NK-92 (cell line): Measurements from ENCODE around the gene HSP90AB1.

Experiments used
- DNase-seq: peaks from one replicate; lab custom pipeline; 2025; ENCODE audit not compliant: unreplicated experiment; lab: John Stamatoyannopoulos, UW

Gene HSP90AB1

DNA sequence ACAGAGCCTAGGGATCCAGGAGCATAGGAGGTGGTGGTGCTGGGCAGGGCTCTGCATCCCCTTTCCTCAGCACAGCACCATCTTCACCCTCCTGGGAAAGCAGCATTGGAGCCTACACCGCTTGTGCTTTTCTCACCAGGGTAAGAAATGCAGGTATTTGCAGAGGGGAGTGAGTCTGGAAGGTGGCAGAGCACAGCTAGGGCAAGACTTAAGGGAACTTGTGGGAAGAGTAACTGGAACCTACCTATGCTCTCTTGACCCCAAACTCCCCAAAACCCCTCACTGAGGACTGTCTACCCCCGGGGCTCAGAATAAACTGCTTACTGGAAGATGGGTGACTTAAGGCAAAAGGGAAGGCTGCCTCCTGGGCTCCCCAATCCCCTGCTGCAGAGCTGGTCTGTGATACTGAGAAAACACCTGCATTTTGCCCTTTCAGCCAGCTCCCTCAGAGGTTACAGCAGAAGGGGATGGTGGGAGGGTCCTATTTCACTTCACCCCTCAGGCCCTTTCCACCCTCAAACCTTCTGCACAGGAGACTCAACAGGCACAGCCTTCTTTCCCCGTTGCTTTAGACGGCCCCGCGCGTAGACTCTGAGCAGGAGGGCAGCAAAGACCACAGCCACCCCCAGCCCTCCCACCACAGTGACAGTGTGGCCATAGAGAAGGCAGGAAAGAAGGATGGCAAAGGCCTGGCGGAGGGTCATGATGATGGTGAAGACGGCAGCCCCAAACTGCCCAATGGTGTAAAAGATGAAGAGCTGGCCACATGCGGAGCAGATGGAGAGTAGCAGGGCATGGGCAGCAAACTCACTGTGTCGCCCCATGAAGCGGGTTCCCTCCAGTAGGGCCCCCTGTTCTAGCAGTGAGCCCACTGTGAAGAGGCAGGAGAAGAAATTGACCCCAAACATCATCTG, 7.5 kb downstream of the HSP90AB1 start:
- DNase-seq: no peak

DNA sequence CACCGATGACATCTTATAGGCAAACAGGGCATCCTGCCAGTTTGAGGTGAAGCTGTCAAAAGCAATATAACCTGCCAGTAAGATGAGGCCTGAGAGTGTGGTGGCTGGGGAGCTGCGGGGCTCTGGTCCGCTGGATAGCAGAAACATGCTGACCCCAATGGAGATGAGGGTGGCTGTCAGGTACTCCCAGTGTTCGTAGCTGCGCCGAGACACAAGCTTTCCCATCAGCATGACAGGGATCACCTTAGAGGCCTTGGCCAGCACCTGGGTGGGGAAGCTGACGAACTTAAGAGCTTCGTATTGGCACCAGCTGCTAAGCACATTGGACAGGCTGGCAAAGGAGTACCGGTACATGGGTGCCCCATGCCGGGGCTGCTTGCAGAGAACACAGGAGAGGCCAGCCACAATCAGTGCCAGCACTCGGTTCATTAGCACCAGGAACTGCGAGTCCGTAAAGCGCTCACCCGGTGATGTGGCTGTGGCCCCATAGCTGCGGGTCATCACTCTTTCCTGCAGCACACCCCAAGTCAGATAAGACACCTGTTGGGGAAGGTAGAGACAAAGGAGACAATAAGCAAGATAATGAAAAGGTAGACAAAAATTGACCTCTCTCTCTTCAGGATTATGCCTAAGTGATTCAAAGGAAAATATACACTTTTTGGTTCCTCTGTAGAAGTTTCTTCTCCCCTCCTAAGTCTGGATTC, 8.4 kb downstream of the HSP90AB1 start:
- no peak for DNase-seq

DNA sequence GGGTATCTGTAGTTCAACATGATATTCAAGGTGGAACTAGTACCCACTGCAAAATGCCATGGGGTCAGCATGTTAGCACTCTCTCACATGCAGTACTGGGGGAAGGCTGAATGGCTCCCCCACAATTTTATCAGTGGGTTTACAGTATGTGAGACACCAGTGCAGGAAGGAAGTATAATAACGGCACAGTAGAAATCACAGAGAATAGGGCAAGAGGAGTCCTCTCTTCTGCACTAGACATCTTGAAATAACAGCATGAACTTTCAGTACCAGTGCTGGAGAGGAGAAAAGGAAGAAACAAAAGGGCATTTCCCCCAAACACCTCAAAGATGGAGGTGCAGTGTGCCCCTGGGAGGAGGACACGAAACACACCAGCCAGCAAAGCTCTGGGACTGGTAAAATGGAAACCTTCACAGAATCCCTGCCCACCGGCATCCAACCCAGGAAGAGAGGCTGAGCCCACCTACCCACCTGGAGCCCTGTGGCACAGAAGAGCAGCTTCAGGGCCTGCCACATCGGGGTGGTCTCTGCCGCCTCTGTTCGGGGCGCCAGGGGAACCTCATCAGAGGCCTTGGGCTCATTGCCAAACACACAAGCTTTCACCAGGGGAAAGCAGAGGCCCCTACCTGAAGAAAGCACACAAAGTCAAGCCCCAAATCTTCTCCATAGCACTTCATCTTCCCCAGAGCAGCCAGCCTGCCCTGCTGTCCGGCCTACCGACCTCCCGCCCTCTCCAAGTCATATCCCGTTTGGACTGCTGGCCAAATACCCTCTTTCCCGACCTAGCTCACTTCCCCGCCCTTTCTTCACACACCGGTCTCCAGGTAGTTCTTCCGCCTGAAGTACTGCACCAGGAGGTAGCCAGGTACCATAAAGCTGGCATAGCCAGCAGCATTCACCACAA, 9.2 kb downstream of the HSP90AB1 start:
- no peak for DNase-seq

DNA sequence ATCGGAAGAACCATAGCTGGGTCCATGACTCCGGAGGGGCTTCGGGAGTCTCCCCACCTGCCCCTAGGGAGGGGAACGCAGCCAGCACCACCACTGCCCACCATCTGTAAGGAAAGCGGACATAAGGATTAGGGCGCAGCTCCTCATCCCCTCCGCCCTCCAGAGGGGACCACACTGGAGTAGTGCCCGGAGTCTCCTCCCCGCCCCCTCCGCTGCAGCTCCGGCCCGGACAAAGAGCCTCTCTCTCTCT, 9.8 kb downstream of the HSP90AB1 start:
- no peak for DNase-seq

DNA sequence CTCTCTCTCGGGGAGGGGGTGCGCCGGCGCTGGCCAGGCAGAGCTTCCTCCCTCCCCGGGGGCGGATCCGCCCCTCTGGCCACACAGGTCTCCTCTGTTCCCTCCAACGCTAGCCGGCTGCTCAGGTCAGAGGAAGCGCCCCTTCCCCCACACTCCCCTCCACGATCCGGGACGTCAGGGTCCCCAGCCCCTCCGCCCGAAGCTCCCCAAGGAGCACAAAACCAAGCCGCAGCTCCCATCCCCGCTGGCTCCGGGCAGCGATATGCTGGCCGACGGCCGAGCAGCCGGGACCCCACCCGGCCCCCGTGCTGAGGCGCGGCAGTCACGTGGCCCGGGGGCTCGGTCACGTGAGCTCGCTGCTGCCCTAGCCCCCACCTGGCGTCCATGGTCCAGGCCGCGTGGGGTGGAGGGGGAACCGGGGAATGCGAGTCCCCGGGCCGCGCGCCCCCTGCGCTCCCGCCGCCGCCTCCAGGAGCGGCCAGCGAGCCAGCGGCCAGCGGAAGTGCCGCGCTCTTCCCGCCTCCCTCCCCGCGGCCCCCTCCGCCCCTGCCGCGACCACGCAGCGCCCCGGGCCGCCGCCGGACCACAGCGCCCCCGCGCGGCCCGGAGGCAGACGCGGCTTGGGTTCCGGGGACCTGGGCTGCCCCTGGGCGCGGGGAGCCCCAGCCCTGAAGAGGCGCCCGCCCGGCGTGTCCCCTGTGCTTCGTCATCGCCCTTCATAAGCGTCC, 10.3 kb downstream of the HSP90AB1 start, which contains the start of gene SLC35B2:
Gene SLC35B2 (minus strand): TSS at position 504 of the 728 bp plus-strand sequence. CDS start 118 bp downstream, at position 386.
- DNase-seq: no peak

DNA sequence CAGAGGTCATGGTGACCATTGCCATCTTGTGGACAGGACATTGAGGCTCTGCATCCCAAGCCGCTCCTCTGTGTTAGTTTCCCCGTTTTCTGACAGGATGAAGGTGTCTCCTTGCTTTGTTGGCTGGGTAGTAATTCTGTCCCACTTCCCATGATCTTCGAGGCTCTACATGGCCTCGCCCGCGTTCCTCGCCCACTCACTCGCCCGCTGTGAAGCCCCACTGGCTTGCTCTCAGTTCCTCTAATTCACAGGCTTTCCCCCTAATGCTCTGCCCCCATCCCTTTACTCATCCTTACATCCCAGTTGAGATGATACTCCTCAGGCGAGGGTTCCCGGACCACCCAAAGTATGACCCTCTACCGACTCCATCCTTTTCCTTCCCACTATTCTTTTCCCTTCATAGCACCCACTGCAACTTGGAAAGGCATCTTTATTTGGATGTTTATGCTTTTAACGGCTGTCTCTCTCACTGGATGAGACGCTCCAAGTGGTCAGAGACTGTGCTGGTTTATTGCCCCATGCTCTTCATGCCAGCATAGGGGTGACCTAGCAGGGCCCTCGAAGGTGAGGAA, 10.9 kb downstream of the HSP90AB1 start:
- DNase-seq: no peak

DNA sequence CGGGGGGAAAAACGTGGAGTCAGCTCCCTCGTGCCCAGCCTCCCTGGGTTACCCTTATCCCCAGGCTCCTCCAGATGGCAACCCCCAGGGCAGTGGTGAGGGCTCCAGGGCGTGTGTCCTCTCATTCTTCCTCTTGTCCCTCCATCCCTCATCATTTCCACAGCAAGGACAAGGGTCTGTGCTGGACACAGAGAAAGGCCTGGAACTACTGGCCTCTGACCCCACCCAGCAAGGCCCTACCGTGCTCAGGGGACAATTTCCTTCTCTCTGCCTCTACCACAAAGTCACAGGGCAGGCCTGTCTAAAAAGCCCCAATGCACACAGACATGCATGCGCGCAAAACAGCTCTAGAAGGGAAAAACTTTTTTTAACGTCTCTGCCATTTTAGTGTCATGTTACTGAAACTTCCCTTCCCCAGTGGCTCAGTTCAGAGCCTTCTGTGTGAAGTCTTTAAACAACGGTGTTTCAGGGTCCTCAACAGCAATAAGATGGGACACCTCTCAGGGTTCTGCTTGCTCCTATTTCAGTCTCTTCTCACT, 11.5 kb downstream of the HSP90AB1 start:
- no peak for DNase-seq

DNA sequence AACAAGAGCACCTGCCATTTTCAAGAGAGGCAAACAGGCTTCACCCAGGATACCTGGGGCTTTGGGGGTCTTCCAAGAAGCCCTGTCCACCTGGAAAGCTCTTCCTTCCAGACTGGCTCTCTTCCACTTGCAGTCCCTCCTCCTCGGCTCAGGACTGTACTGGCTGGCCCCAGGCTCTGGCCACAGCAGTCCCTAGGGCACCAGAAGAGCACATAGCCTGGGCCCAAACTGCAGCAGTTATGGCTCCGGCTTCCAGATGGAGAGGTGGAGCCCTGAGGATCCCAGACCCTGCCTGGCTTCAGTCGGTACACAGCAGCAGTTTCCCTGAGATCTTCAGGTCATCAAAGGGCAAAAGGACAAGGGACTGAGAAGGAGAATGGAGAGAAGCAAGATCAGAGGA, 12.0 kb downstream of the HSP90AB1 start:
- DNase-seq: no peak

DNA sequence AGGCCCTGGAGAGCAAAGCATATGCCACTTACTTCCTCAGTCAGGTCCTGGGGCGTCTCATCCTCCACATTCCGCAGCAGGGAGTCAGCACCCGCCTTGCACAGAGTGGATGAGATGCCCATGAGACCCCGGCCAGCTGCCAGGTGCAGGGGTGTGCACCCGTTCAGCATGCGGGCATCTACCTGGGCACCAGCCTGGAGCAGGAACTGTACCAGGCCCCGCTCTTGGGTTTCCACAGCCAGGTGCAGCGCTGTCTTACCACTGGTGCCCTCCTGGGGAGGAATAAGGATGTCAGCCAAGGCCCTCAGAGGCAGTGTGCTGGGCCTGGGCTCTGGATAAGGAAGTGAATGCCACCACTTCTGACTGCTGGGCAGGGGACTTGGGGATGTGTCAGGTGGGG, 13.1 kb downstream of the HSP90AB1 start:
- no peak for DNase-seq

DNA sequence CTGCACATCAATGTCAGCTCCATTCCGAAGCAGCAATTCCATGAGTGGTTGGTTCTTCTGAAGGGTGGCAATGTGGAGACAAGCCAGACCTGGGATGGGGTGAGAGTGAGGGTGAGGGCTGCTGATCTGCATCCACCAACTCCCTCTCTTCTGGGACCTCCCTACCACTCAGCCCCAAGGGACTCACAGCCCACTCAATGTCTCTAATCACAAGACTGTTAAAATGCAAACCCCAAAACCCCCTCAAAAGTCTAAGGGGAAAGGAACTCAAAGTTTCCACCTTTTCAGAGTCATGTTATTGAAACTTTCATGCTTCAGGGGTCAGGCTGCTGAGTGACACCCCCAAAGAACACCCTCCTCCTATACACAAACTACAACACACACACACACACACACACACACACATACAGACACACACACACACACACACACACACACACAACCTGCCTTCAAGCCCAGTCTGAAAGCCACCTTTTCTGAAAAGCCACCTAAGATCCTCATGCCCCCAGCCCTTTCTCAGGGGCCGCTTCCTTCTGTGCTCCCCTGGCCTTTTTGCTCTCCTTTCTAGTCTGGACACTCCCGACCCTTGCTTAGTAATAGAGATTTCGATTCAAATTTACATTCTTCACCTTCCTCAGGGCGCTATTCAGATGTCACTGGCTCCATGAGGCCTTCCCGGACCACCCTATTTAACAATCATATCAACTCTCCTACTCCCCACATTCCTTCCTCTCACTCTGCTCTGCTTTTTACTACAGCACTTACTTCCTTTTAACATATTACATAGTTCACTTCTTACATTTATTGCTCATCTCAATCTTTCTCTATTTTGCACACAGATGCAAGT, 13.8 kb downstream of the HSP90AB1 start:
- no peak for DNase-seq

DNA sequence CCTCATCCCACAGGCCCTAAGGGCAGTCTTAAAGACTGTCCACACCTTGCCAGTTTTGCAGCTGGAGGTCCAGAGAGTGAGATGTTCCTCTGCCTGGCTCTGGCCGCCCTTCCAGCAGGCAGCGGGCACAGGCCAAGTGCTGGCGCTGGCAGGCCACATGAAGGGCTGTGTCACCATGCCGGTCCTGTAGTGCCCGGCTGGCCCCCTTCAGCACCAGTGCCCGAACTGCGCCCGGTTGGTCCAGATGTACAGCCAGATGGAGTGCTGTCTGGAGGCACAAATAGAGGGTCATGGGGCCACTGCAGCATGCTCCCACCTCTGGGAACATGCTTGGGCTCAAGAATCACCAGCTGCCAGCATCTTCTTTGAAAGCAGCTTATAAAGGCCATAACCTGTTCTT, 14.7 kb downstream of the HSP90AB1 start:
- DNase-seq: no peak

DNA sequence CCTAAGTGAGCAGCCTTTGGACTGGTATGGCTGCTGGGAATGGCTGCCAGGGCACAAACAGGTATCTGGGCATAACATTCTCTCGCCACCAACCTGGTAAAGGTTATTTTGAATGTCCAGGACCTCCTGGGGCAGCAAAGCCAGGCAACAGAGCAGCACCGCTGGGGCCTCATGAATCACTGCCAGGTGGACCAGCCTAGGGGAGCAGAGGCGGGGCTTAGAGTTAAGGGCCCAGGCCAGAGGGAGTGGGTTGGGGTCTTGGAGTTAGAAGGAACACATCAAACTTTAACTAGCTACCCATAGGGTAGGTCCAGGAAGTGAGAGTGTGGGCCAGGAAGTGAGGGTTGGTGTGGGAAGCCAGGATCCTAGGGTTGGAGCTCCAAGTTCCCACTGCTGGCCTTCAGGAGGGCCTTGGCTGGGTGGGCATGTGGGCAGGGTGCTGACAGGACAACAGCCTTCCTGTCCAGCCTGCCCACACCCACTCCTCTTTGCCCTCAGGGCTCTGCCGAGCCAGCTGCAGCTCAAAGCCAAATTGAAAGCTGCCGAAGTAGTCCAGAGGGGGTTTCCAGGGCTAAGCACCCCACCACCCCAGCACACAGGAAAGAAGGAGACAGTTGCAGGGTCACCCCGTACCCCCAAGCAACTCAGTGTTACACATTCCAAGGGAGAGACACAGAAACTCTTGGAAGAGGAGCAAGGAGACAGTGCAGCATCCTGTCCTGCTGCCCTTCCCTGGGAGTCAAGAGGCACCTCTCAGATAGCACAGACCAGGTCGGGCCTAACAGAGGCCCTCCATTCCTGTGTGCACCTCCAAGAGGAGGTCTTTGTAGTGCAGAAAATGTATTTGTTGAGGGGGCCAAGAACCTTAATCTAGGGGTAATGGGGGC, 15.8 kb downstream of the HSP90AB1 start:
- no peak for DNase-seq

DNA sequence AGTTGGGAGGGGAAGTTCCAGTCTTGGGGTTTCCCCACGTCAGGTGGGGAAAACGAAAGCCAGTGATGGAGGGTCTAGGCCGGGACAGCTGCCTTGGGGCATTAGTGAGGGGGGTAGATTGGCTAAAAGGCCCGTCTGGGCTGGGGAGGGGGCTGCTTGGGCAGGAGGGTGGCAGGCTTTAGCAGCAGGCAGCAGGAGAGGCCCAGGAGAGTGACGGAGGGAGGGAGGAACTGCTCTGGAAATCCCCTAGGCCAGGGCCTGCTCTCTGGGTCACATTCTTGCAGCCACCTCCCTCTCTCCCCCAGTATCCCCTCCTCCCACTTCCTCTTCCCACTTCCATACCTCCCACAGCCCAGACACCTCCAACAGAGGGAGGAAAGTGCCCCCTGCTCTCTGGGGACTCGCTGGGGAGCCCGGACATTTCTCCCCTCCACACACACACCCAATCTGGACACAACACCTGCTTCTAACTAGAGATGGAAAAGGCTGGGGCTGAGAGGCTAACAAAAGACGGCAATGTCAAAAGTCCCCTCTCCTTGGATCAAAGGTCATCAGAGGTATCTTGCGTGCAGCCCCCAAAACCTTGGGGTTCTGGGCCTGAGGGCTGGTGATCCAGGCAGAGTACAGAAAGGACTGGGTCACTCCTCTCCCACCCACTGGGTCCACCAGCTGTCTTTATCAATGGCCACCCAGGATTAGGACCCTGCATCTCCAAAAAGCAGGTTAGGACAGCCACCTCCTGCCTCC, 16.6 kb downstream of the HSP90AB1 start:
- no peak for DNase-seq

DNA sequence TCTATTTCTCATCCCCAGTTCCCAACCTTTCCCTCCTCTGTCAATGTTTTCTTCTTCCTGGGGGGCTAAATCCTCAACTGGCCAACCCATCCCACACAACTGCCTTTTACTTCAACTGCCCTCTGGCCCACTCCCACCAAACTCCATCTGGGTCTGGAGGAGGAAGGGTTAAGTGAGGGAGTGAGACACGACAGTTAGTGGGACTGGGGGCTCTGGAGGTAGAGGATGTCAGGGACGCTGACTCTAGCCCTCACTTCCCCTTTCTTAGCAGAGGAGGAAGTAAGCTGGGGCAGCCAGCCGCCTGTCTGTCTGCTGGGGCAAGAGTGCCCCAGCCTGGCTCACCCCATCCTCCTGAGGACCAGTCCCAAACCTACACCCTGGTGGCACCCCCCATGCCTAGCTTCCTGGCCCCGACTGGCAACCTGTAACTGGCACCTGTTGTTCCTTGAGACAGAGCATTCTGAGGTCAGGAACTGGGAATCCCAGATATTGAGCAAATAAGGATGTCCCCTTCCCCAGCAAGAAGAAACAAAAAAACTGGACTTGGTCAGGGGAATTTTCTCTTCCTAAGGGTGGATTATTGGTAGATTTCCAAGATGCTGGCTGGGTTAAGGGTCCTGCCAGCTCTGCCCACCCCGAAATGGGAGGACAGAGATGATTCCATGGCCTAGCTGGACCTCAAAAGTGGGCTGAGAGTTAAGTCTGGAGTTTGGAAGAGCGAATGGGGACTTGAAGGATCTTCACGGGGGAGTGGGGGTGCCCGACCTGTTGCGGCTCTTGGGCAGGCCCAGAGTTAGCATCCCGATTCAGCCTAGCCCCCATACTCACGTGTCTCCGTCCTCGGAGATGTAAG, 17.5 kb downstream of the HSP90AB1 start:
- DNase-seq: no peak

DNA sequence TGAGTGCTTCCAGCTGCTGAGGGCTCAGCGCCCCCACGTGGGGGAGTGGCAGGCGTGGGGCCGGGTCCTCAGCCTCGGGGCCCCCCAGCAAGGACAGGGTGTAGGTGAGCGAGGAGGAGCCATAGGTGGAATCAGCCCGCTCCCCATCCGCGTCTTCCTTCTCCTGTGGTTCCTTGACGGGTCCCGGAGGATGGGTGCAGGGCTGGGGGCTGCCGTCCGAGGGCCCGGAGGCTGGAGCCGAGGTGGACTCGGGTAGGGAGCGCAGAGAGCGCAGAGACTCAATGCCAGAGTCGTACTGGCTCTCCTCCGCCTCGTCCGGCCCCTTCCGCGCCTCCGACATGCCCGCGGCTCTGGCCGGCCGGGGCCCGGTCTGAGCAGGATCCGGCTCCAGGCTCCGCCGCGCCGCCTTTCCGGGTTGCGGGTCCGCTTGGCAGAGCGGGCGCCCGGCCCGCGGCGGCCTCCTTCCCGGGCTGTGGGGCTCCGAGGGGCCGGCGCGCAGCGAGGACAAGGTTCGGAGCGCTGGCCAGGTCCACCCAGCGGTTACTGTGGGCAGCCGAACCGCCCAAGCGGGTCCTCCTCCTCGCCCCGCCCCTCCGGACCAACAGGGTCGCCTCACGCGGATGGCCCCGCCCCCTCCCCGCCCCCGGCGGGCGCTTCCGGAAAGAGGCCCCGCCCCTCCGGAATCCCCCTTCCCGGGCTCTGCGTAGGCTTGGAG, 18.3 kb downstream of the HSP90AB1 start, which contains the start of gene NFKBIE:
Gene NFKBIE (minus strand): TSS at position 545 of the 715 bp plus-strand sequence. CDS start 205 bp downstream, at position 340.
- DNase-seq: peak; percentile 53

DNA sequence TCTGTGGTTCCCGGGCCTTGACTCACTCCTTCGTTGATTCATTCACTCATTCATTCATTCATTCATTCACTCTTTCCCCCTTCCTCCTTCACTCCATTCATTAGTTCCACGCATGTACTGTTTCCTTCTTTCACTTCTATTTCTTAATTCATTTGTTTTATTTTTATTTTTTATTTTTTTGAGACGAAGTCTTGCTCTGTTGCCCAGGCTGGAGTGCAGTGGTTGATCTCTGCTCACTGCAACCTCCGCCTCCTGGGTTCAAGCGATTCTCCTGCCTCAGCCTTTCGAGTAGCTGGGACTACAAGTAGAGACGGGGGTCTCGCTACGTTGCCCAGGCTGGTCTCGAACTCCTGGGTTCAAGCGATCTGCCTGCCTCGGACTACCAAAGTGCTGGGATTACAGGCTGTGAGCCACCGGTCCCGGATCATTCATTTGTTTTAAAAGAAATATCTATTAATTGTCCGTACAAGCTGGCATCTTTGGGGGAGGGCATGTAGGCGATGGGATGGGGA, 18.9 kb downstream of the HSP90AB1 start:
- no peak for DNase-seq
